Measurements from ENCODE around the gene VPS72.

The VPS72 gene

GRCh38 chr1:151189637-151190445 lies at the start of gene VPS72:
TSS of gene VPS72 (minus strand) at chr1:151190197. CDS start at chr1:151190121, 76 bp downstream.
- peak; percentile 91 for ATAC-seq (ENCODE audit: low read depth)
- Histone ChIP-seq H3K9me3 (ENCODE audit: severe bottlenecking) (peaks cover 2% of the 10 kb centered on the region), H3K27me3 (ENCODE audit: insufficient read depth, poor library complexity, severe bottlenecking) (no peaks in the 10 kb centered on the region), H3K36me3 (ENCODE audit: low read depth) (peaks cover 21% of the 10 kb centered on the region), H3K27ac (ENCODE audit: poor library complexity, severe bottlenecking) (peak within 1 kb of the TSS; percentile 69), H3K4me1 (ENCODE audit: insufficient read depth, poor library complexity, severe bottlenecking) (peaks cover 5% of the 10 kb centered on the region), H3K4me3 (ENCODE audit: severe bottlenecking) (peak within 1 kb of the TSS; percentile 97)
- DNase-seq (ENCODE audit: low spot score): peak; percentile 86
- TF ChIP-seq CTCF (IDR thresholded peaks at IDR 0.05; ENCODE audit: poor library complexity, severe bottlenecking): no peak

GRCh38 chr1:151238467-151238739 lies 48.4 kb upstream of the VPS72 start:
- H3K9me3 ChIP-seq (ENCODE audit: severe bottlenecking): no peaks in the 10 kb centered on the region
- peaks cover 100% of the 10 kb centered on the region for H3K36me3 ChIP-seq (ENCODE audit: low read depth)
- ATAC-seq (ENCODE audit: low read depth): peak; percentile 75; the same call in 2 of the 3 replicates
- H3K27ac ChIP-seq (ENCODE audit: poor library complexity, severe bottlenecking): no peak overlapping the region
- H3K4me1 ChIP-seq (ENCODE audit: insufficient read depth, poor library complexity, severe bottlenecking): no peaks in the 10 kb centered on the region
- no peak for DNase-seq (ENCODE audit: low spot score)
- H3K27me3 ChIP-seq (ENCODE audit: insufficient read depth, poor library complexity, severe bottlenecking): no peaks in the 10 kb centered on the region
- no peak overlapping the region for H3K4me3 ChIP-seq (ENCODE audit: severe bottlenecking)
- TF ChIP-seq CTCF (IDR thresholded peaks at IDR 0.05; ENCODE audit: poor library complexity, severe bottlenecking): no peak

- H3K27ac ChIP-seq (ENCODE audit: poor library complexity, severe bottlenecking): no peak overlapping the region
- H3K27me3 ChIP-seq (ENCODE audit: insufficient read depth, poor library complexity, severe bottlenecking): no peaks in the 10 kb centered on the region
- ATAC-seq (ENCODE audit: low read depth) (peak; percentile 12; the same call in 1 of the 3 replicates), DNase-seq (ENCODE audit: low spot score) (no peak)
- no peaks in the 10 kb centered on the region for H3K4me1 ChIP-seq (ENCODE audit: insufficient read depth, poor library complexity, severe bottlenecking)
- TF ChIP-seq CTCF (IDR thresholded peaks at IDR 0.05; ENCODE audit: poor library complexity, severe bottlenecking): no peak
- H3K4me3 ChIP-seq (ENCODE audit: severe bottlenecking): no peak overlapping the region
- H3K9me3 ChIP-seq (ENCODE audit: severe bottlenecking): no peaks in the 10 kb centered on the region
- H3K36me3 ChIP-seq (ENCODE audit: low read depth): peaks cover 100% of the 10 kb centered on the region
These were observed 47.9 kb upstream of the VPS72 start for GRCh38 chr1:151237678-151238466.

- no peak for DNase-seq (ENCODE audit: low spot score)
- Histone ChIP-seq H3K4me3 (ENCODE audit: severe bottlenecking) (no peak overlapping the region), H3K27me3 (ENCODE audit: insufficient read depth, poor library complexity, severe bottlenecking) (no peaks in the 10 kb centered on the region), H3K9me3 (ENCODE audit: severe bottlenecking) (no peaks in the 10 kb centered on the region), H3K4me1 (ENCODE audit: insufficient read depth, poor library complexity, severe bottlenecking) (no peaks in the 10 kb centered on the region), H3K27ac (ENCODE audit: poor library complexity, severe bottlenecking) (no peak overlapping the region), H3K36me3 (ENCODE audit: low read depth) (peaks cover 100% of the 10 kb centered on the region)
- TF ChIP-seq CTCF (IDR thresholded peaks at IDR 0.05; ENCODE audit: poor library complexity, severe bottlenecking): no peak
- no peak for ATAC-seq (ENCODE audit: low read depth)
These were observed 45.2 kb upstream of the VPS72 start for GRCh38 chr1:151235235-151235634.

All from RWPE2 (cell line).